ENCODE measurements around the gene SHISA8. TPM values are rescaled to one million over a fixed set of nuclear protein-coding genes. Genes with fewer than 3 reads are reported as not detected.

SHISA8 gene
- total and polyA plus RNA-seq, 2 donors: 0.19 to 2.9 TPM

- Histone ChIP-seq H3K36me3 (ENCODE audit: control insufficient read depth in 2 of 2, insufficient read depth in 2 of 2, low read length in 1 of 2) (peaks cover 5 to 20% of the 10 kb centered on the region in 2 donors), H3K4me1 (ENCODE audit: control insufficient read depth in 2 of 2, insufficient read depth in 2 of 2, low read length in 2 of 2) (peaks cover 3 to 30% of the 10 kb centered on the region in 2 donors), H3K27me3 (ENCODE audit: control insufficient read depth in 2 of 2, insufficient read depth in 1 of 2, low read length in 1 of 2) (no peaks in the 10 kb centered on the region), H3K4me3 (ENCODE audit: low read length in 2 of 2) (no peak overlapping the region), H3K27ac (ENCODE audit: low read depth in 1 of 2, low read length in 1 of 2) (no peak overlapping the region), H3K9me3 (ENCODE audit: control insufficient read depth in 2 of 2, insufficient read depth in 1 of 2, low read length in 1 of 2) (no peaks in the 10 kb centered on the region)
- DNase-seq (ENCODE audit: low read depth in 6 of 9, low spot score in 9 of 9): no peak
- 96% methylated on average over 2 of the region's 2 CpGs for WGBS
Measured at GRCh38 chr22:41948142-41948541, 33.3 kb upstream of the SHISA8 start.

- no peaks in the 10 kb centered on the region for H3K9me3 ChIP-seq (ENCODE audit: control insufficient read depth in 2 of 2, insufficient read depth in 1 of 2, low read length in 1 of 2)
- no peak for DNase-seq (ENCODE audit: low read depth in 6 of 9, low spot score in 9 of 9)
- WGBS: 83% methylated on average over 21 of the region's 21 CpGs
- peak overlapping the region in 1 of 2 donors; percentile 83 for H3K4me3 ChIP-seq (ENCODE audit: low read length in 2 of 2)
- H3K36me3 ChIP-seq (ENCODE audit: control insufficient read depth in 2 of 2, insufficient read depth in 2 of 2, low read length in 1 of 2): peaks cover 10 to 21% of the 10 kb centered on the region in 2 donors
- H3K27ac ChIP-seq (ENCODE audit: low read depth in 1 of 2, low read length in 1 of 2): no peak overlapping the region
- H3K27me3 ChIP-seq (ENCODE audit: control insufficient read depth in 2 of 2, insufficient read depth in 1 of 2, low read length in 1 of 2): no peaks in the 10 kb centered on the region
- peaks cover 3 to 30% of the 10 kb centered on the region in 2 donors for H3K4me1 ChIP-seq (ENCODE audit: control insufficient read depth in 2 of 2, insufficient read depth in 2 of 2, low read length in 2 of 2)
Measured at GRCh38 chr22:41947424-41948080, 32.7 kb upstream of the SHISA8 start.

GRCh38 chr22:41946629-41947423 lies 32.0 kb upstream of the SHISA8 start, which contains the start of gene CENPM:
Gene CENPM, minus strand, starts transcription at chr22:41947152. Its CDS starts 76 bp downstream, at chr22:41947076.
- H3K4me1 ChIP-seq (ENCODE audit: control insufficient read depth in 2 of 2, insufficient read depth in 2 of 2, low read length in 2 of 2): peaks cover 3 to 30% of the 10 kb centered on the region in 2 donors
- DNase-seq (ENCODE audit: low read depth in 6 of 9, low spot score in 9 of 9): peak; percentile 69 to 95 (median 86)
- peak within 1 kb of the TSS; percentile 81 to 83 for H3K4me3 ChIP-seq (ENCODE audit: low read length in 2 of 2)
- no peaks in the 10 kb centered on the region for H3K9me3 ChIP-seq (ENCODE audit: control insufficient read depth in 2 of 2, insufficient read depth in 1 of 2, low read length in 1 of 2)
- H3K27me3 ChIP-seq (ENCODE audit: control insufficient read depth in 2 of 2, insufficient read depth in 1 of 2, low read length in 1 of 2): no peaks in the 10 kb centered on the region
- peak within 1 kb of the TSS in 1 of 2 donors; percentile 77 for H3K27ac ChIP-seq (ENCODE audit: low read depth in 1 of 2, low read length in 1 of 2)
- H3K36me3 ChIP-seq (ENCODE audit: control insufficient read depth in 2 of 2, insufficient read depth in 2 of 2, low read length in 1 of 2): peaks cover 10 to 26% of the 10 kb centered on the region in 2 donors
- WGBS: 2% methylated on average over 56 of the region's 56 CpGs

- Histone ChIP-seq H3K9me3 (ENCODE audit: control insufficient read depth in 2 of 2, insufficient read depth in 1 of 2, low read length in 1 of 2) (no peaks in the 10 kb centered on the region), H3K27me3 (ENCODE audit: control insufficient read depth in 2 of 2, insufficient read depth in 1 of 2, low read length in 1 of 2) (no peaks in the 10 kb centered on the region), H3K4me3 (ENCODE audit: low read length in 2 of 2) (no peak overlapping the region), H3K36me3 (ENCODE audit: control insufficient read depth in 2 of 2, insufficient read depth in 2 of 2, low read length in 1 of 2) (peaks cover 23 to 49% of the 10 kb centered on the region in 2 donors), H3K4me1 (ENCODE audit: control insufficient read depth in 2 of 2, insufficient read depth in 2 of 2, low read length in 2 of 2) (peaks cover 3 to 43% of the 10 kb centered on the region in 2 donors), H3K27ac (ENCODE audit: low read depth in 1 of 2, low read length in 1 of 2) (peak overlapping the region in 1 of 2 donors; percentile 33)
- DNase-seq (ENCODE audit: low read depth in 6 of 9, low spot score in 9 of 9): no peak
- WGBS: 94% methylated on average over 9 of the region's 9 CpGs
Measured at GRCh38 chr22:41943661-41944209, 28.9 kb upstream of the SHISA8 start.

- peaks cover 36 to 67% of the 10 kb centered on the region in 2 donors for H3K36me3 ChIP-seq (ENCODE audit: control insufficient read depth in 2 of 2, insufficient read depth in 2 of 2, low read length in 1 of 2)
- peak overlapping the region; percentile 72 for H3K27ac ChIP-seq (ENCODE audit: low read depth in 1 of 2, low read length in 1 of 2)
- H3K27me3 ChIP-seq (ENCODE audit: control insufficient read depth in 2 of 2, insufficient read depth in 1 of 2, low read length in 1 of 2): no peaks in the 10 kb centered on the region
- H3K4me1 ChIP-seq (ENCODE audit: control insufficient read depth in 2 of 2, insufficient read depth in 2 of 2, low read length in 2 of 2): peaks cover 0 to 27% of the 10 kb centered on the region in 2 donors
- WGBS: 68% methylated on average over 13 of the region's 13 CpGs
- peak in 8 of 9 donors; percentile 59 to 87 (median 76) for DNase-seq (ENCODE audit: low read depth in 6 of 9, low spot score in 9 of 9)
- no peaks in the 10 kb centered on the region for H3K9me3 ChIP-seq (ENCODE audit: control insufficient read depth in 2 of 2, insufficient read depth in 1 of 2, low read length in 1 of 2)
- H3K4me3 ChIP-seq (ENCODE audit: low read length in 2 of 2): no peak overlapping the region
Measured at GRCh38 chr22:41940832-41941765, 26.2 kb upstream of the SHISA8 start.

GRCh38 chr22:41939981-41940831 lies 25.3 kb upstream of the SHISA8 start:
- H3K9me3 ChIP-seq (ENCODE audit: control insufficient read depth in 2 of 2, insufficient read depth in 1 of 2, low read length in 1 of 2): no peaks in the 10 kb centered on the region
- H3K4me3 ChIP-seq (ENCODE audit: low read length in 2 of 2): no peak overlapping the region
- DNase-seq (ENCODE audit: low read depth in 6 of 9, low spot score in 9 of 9): peak in 3 of 9 donors; percentile 45 to 70 (median 45)
- peaks cover 0 to 20% of the 10 kb centered on the region in 2 donors for H3K4me1 ChIP-seq (ENCODE audit: control insufficient read depth in 2 of 2, insufficient read depth in 2 of 2, low read length in 2 of 2)
- H3K27ac ChIP-seq (ENCODE audit: low read depth in 1 of 2, low read length in 1 of 2): peak overlapping the region; percentile 72
- peaks cover 41 to 68% of the 10 kb centered on the region in 2 donors for H3K36me3 ChIP-seq (ENCODE audit: control insufficient read depth in 2 of 2, insufficient read depth in 2 of 2, low read length in 1 of 2)
- 83% methylated on average over 13 of the region's 13 CpGs for WGBS
- H3K27me3 ChIP-seq (ENCODE audit: control insufficient read depth in 2 of 2, insufficient read depth in 1 of 2, low read length in 1 of 2): no peaks in the 10 kb centered on the region

- WGBS: 95% methylated on average over 2 of the region's 2 CpGs
- no peak overlapping the region for H3K27ac ChIP-seq (ENCODE audit: low read depth in 1 of 2, low read length in 1 of 2)
Measured at GRCh38 chr22:41936894-41937169, 22.0 kb upstream of the SHISA8 start.

GRCh38 chr22:41935509-41935908 lies 20.6 kb upstream of the SHISA8 start:
- no peak for DNase-seq (ENCODE audit: low read depth in 6 of 9, low spot score in 9 of 9)

More at GRCh38 chr22:41936894-41937169, 22.0 kb upstream of the SHISA8 start:
- H3K27me3 ChIP-seq (ENCODE audit: control insufficient read depth in 2 of 2, insufficient read depth in 1 of 2, low read length in 1 of 2): no peaks in the 10 kb centered on the region
- H3K9me3 ChIP-seq (ENCODE audit: control insufficient read depth in 2 of 2, insufficient read depth in 1 of 2, low read length in 1 of 2): no peaks in the 10 kb centered on the region
- H3K4me1 ChIP-seq (ENCODE audit: control insufficient read depth in 2 of 2, insufficient read depth in 2 of 2, low read length in 2 of 2): peaks cover 0 to 25% of the 10 kb centered on the region in 2 donors
- no peak overlapping the region for H3K4me3 ChIP-seq (ENCODE audit: low read length in 2 of 2)
- no peak for DNase-seq (ENCODE audit: low read depth in 6 of 9, low spot score in 9 of 9)
- peaks cover 39 to 45% of the 10 kb centered on the region in 2 donors for H3K36me3 ChIP-seq (ENCODE audit: control insufficient read depth in 2 of 2, insufficient read depth in 2 of 2, low read length in 1 of 2)

More at GRCh38 chr22:41935509-41935908, 20.6 kb upstream of the SHISA8 start:
- peaks cover 0 to 18% of the 10 kb centered on the region in 2 donors for H3K4me1 ChIP-seq (ENCODE audit: control insufficient read depth in 2 of 2, insufficient read depth in 2 of 2, low read length in 2 of 2)
- no peak overlapping the region for H3K4me3 ChIP-seq (ENCODE audit: low read length in 2 of 2)
- no peaks in the 10 kb centered on the region for H3K27me3 ChIP-seq (ENCODE audit: control insufficient read depth in 2 of 2, insufficient read depth in 1 of 2, low read length in 1 of 2)
- WGBS: 99% methylated on average over 9 of the region's 9 CpGs
- H3K9me3 ChIP-seq (ENCODE audit: control insufficient read depth in 2 of 2, insufficient read depth in 1 of 2, low read length in 1 of 2): no peaks in the 10 kb centered on the region
- no peak overlapping the region for H3K27ac ChIP-seq (ENCODE audit: low read depth in 1 of 2, low read length in 1 of 2)
- H3K36me3 ChIP-seq (ENCODE audit: control insufficient read depth in 2 of 2, insufficient read depth in 2 of 2, low read length in 1 of 2): peaks cover 34% of the 10 kb centered on the region in 2 donors
